HCT116 (cell line): Measurements from ENCODE around the gene ZC3H6. TPM values are rescaled to one million over a fixed set of nuclear protein-coding genes. Genes with fewer than 3 reads are reported as not detected.

ENCODE experiments used
- ATAC-seq: fragments of 200-7000 bp; cut with Tn5 transposase; 2 replicates; pipeline ENCODE4 v1.9.1; 2020; ENCODE audit warnings: mild to moderate bottlenecking, moderate library complexity
- BruUV-seq: library from RNA; stranded (reverse); fragments of 400-500 nt; replicated peaks from 2 replicates; lab custom pipeline; 2021; lab: Mats Ljungman, UMichigan
- CTCF ChIA-PET: fragments of 300-600 bp; sonication (Branson Sonifier 250); formaldehyde crosslinking; loops from one replicate; lab custom pipeline; 2021; ENCODE audit warnings: antibody characterized with exemption; lab: Charles Lee
- POLR2A ChIA-PET: fragments of 300-600, 350-600 bp; sonication (Branson Sonifier 250); formaldehyde crosslinking; loops from one replicate; lab custom pipeline; 2021; ENCODE audit warnings: antibody characterized with exemption; lab: Charles Lee
- RAD21 ChIA-PET, 2 experiments: fragments of 300-600 bp; sonication (Branson Sonifier 250); formaldehyde crosslinking; loops; one replicate each; lab custom pipeline; 2023; ENCODE audit warnings: low total read pairs in 2 of 2; ENCODE audit not compliant: uncharacterized antibody in 2 of 2, unreplicated experiment in 2 of 2, low non-redundant PET in 1 of 2; lab: Charles Lee
- DNase-seq: peaks from one replicate; pipeline ENCODE4 v3.0.0-alpha.2; 2010; ENCODE audit warnings: low read depth, low spot score
- H2AFZ ChIP-seq: fragments of 200-600 bp; shearing (Covaris generic), sonication (generic); 2 replicates; pipeline ENCODE4 v1.6.1; 2017; ENCODE audit warnings: low read depth, mixed run types, mixed read lengths, antibody characterized with exemption, low read length; ENCODE audit not compliant: poor library complexity, severe bottlenecking
- H3K27ac ChIP-seq: 2 replicates; pipeline ENCODE4 v1.5.1; 2012; ENCODE audit warnings: low read depth, low read length
- H3K27me3 ChIP-seq: fragments of 200-600 bp; sonication (generic); 2 replicates; pipeline ENCODE4 v1.6.1; 2016; ENCODE audit warnings: mixed run types, low read length, mixed read lengths; ENCODE audit not compliant: insufficient read depth
- H3K36me3 ChIP-seq, 2 experiments: fragments of 200-500 bp in 1 of 2; fragments of 200-600 bp in 1 of 2; sonication (Bioruptor generic) in 1 of 2; sonication (generic) in 1 of 2; 2 replicates each; pipeline versions ENCODE4 v1.5.1 to v1.6.1; 2014 to 2016; ENCODE audit warnings: low read length in 2 of 2, inconsistent platforms in 1 of 2, mixed read lengths in 1 of 2, mixed run types in 1 of 2; ENCODE audit not compliant: insufficient read depth in 2 of 2, control insufficient read depth in 1 of 2
- H3K4me1 ChIP-seq, 2 experiments: fragments of 200-600 bp in 1 of 2; sonication (generic) in 1 of 2; 2 replicates each; pipeline versions ENCODE4 v1.5.1 to v1.6.1; 2012 to 2017; ENCODE audit warnings: low read length in 2 of 2, inconsistent platforms in 1 of 2, mild to moderate bottlenecking in 1 of 2, mixed read lengths in 1 of 2, mixed run types in 1 of 2, moderate library complexity in 1 of 2; ENCODE audit not compliant: insufficient read depth in 2 of 2, control insufficient read depth in 1 of 2
- H3K4me2 ChIP-seq: fragments of 200-600 bp; sonication (generic); 2 replicates; pipeline ENCODE4 v1.6.1; 2017; ENCODE audit warnings: mixed run types, low read length, mixed read lengths
- H3K4me3 ChIP-seq, 2 experiments: fragments of 200-600 bp in 1 of 2; sonication (generic) in 1 of 2; replicated peaks in 1 of 2; 2 replicates each; pipeline ENCODE4 v1.5.1; 2011 to 2016; ENCODE audit warnings: low read length in 2 of 2, control low read depth in 1 of 2, low read depth in 1 of 2, mild to moderate bottlenecking in 1 of 2, mixed read lengths in 1 of 2, mixed run types in 1 of 2
- H3K79me2 ChIP-seq: fragments of 200-600 bp; sonication (generic); 2 replicates; pipeline ENCODE4 v1.6.1; 2017; ENCODE audit warnings: mild to moderate bottlenecking, mixed run types, low read length, moderate library complexity, mixed read lengths; ENCODE audit not compliant: insufficient read depth
- H3K9ac ChIP-seq: fragments of 200-600 bp; sonication (generic); 2 replicates; pipeline ENCODE4 v1.6.1; 2016; ENCODE audit warnings: low read length, mixed read lengths
- H3K9me2 ChIP-seq: fragments of 200-600 bp; sonication (generic), shearing (Covaris generic); 2 replicates; pipeline ENCODE4 v1.6.1; 2017; ENCODE audit warnings: mixed run types, mild to moderate bottlenecking, moderate library complexity; ENCODE audit not compliant: insufficient read depth
- H3K9me3 ChIP-seq, 2 experiments: fragments of 200-500 bp in 1 of 2; fragments of 200-600 bp in 1 of 2; sonication (Bioruptor generic) in 1 of 2; sonication (generic) in 1 of 2; 2 replicates each; pipeline ENCODE4 v1.6.1; 2014 to 2017; ENCODE audit warnings: low read length in 2 of 2, mixed read lengths in 2 of 2, inconsistent platforms in 1 of 2, low read depth in 1 of 2, mild to moderate bottlenecking in 1 of 2, mixed run types in 1 of 2, moderate library complexity in 1 of 2; ENCODE audit not compliant: control insufficient read depth in 1 of 2, insufficient read depth in 1 of 2
- H4K20me1 ChIP-seq: fragments of 200-600 bp; sonication (generic), shearing (Covaris generic); 2 replicates; pipeline ENCODE4 v1.6.1; 2017; ENCODE audit warnings: mixed run types, mild to moderate bottlenecking, moderate library complexity; ENCODE audit not compliant: insufficient read depth
- CBX3 ChIP-seq: IDR thresholded peaks from 2 replicates; pipeline ENCODE4 v1.6.1; 2012; ENCODE audit warnings: low read depth
- EZH2 ChIP-seq: fragments of 200-600 bp; sonication (generic); IDR thresholded peaks from 2 replicates; pipeline ENCODE4 v1.6.1; 2017; ENCODE audit warnings: antibody characterized with exemption, mixed run types
- JUND ChIP-seq: IDR thresholded peaks from 2 replicates; pipeline ENCODE4 v1.6.1; 2012
- POLR2A ChIP-seq: IDR thresholded peaks from 2 replicates; pipeline ENCODE4 v1.7.0; 2011; ENCODE audit warnings: borderline replicate concordance; ENCODE audit not compliant: insufficient read depth, insufficient read length; ENCODE audit errors: extremely low read depth
- RAD21 ChIP-seq: IDR thresholded peaks from 2 replicates; pipeline ENCODE4 v1.6.1; 2012; ENCODE audit warnings: low read depth, mild to moderate bottlenecking
- REST ChIP-seq: IDR thresholded peaks from 2 replicates; pipeline ENCODE4 v1.6.1; 2012; ENCODE audit warnings: low read depth
- SIN3A ChIP-seq: IDR thresholded peaks from 2 replicates; pipeline ENCODE4 v1.6.1; 2012; ENCODE audit warnings: low read depth
- TCF7L2 ChIP-seq: IDR thresholded peaks from 2 replicates; pipeline ENCODE4 v1.7.0; 2011; ENCODE audit warnings: borderline replicate concordance, inconsistent platforms; ENCODE audit not compliant: insufficient read depth, insufficient read length; ENCODE audit errors: extremely low read depth
- ZFX ChIP-seq: fragments of 450-650 bp; IDR thresholded peaks from 2 replicates; pipeline ENCODE4 v1.6.1; 2017
- intact Hi-C: fragments of 100-400 bp; cut with micrococcal nuclease; formaldehyde crosslinking; loops from 2 replicates; pipeline ENCODE4 v1.10.0; 2022
- total RNA-seq: library from RNA; stranded (reverse); gene quantifications from one replicate; pipeline ENCODE4 v1.2.1, GENCODE V29; 2021; ENCODE audit not compliant: unreplicated experiment

ZC3H6 gene
- total RNA-seq, 1 experiment from 2014 or later: 7.0 TPM

- Histone ChIP-seq H3K4me1 (no peaks in the 10 kb centered on the region), H3K36me3 (no peaks in the 10 kb centered on the region), H3K79me2 (no peaks in the 10 kb centered on the region), H4K20me1 (no peaks in the 10 kb centered on the region), H3K9ac (no peak overlapping the region), H3K27me3 (no peaks in the 10 kb centered on the region), H3K9me2 (no peaks in the 10 kb centered on the region), H3K27ac (no peak overlapping the region), H2AFZ (no peak overlapping the region), H3K4me2 (no peak overlapping the region), H3K4me3 (no peak overlapping the region), H3K9me3 (no peaks in the 10 kb centered on the region)
- DNase-seq (no peak), ATAC-seq (no peak)
- BruUV-seq: no TSS peak
- ChIA-PET RAD21 (no interaction called here), POLR2A (no interaction called here), CTCF (no interaction called here)
- TF ChIP-seq RAD21 (no peak), JUND (no peak), TCF7L2 (no peak), SIN3A (no peak), ZFX (no peak), REST (no peak), EZH2 (no peak), POLR2A (no peak), CBX3 (no peak)
- intact Hi-C loops: no loop called here
These were observed 42.1 kb downstream of the ZC3H6 start for GRCh38 chr2:112317303-112318158.
